DOHH2 (cell line): ENCODE results near the gene RIN3.

Source experiments
- CTCF ChIP-seq: fragments of 200-600 bp; sonication (generic); IDR thresholded peaks from one replicate; pipeline ENCODE4 v1.5.1; 2014; ENCODE audit warnings: antibody characterized with exemption, mild to moderate bottlenecking, low read depth, low read length; ENCODE audit not compliant: poor library complexity, severe bottlenecking
- EZH2phosphoT487 ChIP-seq: fragments of 200-600 bp; sonication (generic); IDR thresholded peaks from 2 replicates; pipeline ENCODE4 v1.6.1; 2017; ENCODE audit warnings: borderline replicate concordance, mild to moderate bottlenecking, antibody characterized with exemption, low read length, moderate library complexity, mixed read lengths

DNA sequence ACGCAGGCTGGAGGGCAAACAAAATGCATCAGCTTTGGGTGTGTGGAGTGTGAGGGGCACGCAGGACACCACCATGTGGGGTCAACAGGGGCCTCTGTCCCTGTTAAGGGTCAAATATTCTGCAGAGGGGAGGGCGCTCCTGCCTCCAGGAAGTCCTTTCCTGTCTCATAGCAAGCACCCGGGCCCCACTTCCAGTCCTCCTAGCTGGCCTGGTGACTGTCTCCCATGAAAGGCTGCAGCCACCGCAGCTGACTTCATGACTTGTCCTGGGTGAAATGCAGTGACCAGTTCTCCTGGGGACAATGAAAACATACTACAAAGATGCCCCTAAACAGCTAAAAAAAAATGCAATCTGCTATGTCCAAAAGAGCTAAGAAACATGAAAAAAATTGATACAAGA lies 181.2 kb downstream of the RIN3 start:
- TF ChIP-seq CTCF (no peak), EZH2phosphoT487 (no peak)
